Measurements from ENCODE around the gene DOP1A.

DNA sequence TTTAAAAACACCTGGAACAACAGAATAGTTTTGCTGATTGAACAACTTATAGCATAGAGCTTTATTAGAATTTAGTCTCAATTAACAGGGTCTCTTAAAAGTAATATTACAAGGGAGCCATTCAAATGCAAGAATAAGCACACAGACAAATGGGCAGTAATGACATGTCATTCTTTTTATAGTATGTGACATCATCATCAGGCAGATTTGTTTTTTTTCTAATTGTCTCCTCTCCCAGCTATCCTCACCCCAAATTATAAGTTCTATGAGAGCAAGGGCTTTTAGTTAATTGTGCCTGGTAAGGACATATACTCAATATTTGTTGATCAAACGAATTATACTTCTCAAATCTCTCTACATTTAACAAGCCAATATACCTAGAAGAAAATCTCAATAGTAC lies 114.6 kb downstream of the DOP1A start:
- TF ChIP-seq, protein P1, sequence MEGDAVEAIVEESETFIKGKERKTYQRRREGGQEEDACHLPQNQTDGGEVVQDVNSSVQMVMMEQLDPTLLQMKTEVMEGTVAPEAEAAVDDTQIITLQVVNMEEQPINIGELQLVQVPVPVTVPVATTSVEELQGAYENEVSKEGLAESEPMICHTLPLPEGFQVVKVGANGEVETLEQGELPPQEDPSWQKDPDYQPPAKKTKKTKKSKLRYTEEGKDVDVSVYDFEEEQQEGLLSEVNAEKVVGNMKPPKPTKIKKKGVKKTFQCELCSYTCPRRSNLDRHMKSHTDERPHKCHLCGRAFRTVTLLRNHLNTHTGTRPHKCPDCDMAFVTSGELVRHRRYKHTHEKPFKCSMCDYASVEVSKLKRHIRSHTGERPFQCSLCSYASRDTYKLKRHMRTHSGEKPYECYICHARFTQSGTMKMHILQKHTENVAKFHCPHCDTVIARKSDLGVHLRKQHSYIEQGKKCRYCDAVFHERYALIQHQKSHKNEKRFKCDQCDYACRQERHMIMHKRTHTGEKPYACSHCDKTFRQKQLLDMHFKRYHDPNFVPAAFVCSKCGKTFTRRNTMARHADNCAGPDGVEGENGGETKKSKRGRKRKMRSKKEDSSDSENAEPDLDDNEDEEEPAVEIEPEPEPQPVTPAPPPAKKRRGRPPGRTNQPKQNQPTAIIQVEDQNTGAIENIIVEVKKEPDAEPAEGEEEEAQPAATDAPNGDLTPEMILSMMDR (IDR thresholded peaks at IDR 0.05) = no peak
- TF ChIP-seq POLR2A (IDR thresholded peaks at IDR 0.05) = no peak

Measured in body of pancreas (tissue), 4 donors.